Mononuclear cell (primary cell): ENCODE results near the gene DRAM2. TPM values are rescaled to one million over a fixed set of nuclear protein-coding genes. Genes with fewer than 3 reads are reported as not detected.
"Not testable (repeated sequence)": the region's sequence is repeated elsewhere in the genome, so short reads cannot be mapped to it uniquely, and the experiment has no call there.

Experiments
- H3K27me3 ChIP-seq: 2 replicates; pipeline ENCODE4 v1.6.0; 2011; ENCODE audit warnings: low read length, control low read depth; ENCODE audit not compliant: insufficient read depth
- H3K4me1 ChIP-seq: 2 replicates; pipeline ENCODE4 v1.5.1; 2011; ENCODE audit warnings: mild to moderate bottlenecking, low read length, control low read depth; ENCODE audit not compliant: insufficient read depth
- H3K4me3 ChIP-seq: 2 replicates; pipeline ENCODE4 v1.5.1; 2011; ENCODE audit warnings: mild to moderate bottlenecking, low read length, moderate library complexity
- H3K9me3 ChIP-seq: 2 replicates; pipeline ENCODE4 v1.5.1; 2011; ENCODE audit warnings: low read depth, mild to moderate bottlenecking, control low read depth, low read length
- total RNA-seq: library from RNA; depleted of rRNA; stranded (reverse); fragments of >200 nt; gene quantifications from one replicate; pipeline ENCODE4 v1.2.3, GENCODE V29; 2012

DRAM2 gene
- total RNA-seq, 1 donor: 89.8 TPM

GRCh38 chr1:111127923-111128643 lies 11.8 kb downstream of the DRAM2 start:
- H3K27me3 ChIP-seq: no peaks in the 10 kb centered on the region
- no peak overlapping the region for H3K4me3 ChIP-seq
- H3K9me3 ChIP-seq: no peaks in the 10 kb centered on the region
- peaks cover 44% of the 10 kb centered on the region for H3K4me1 ChIP-seq

GRCh38 chr1:111126354-111126753 lies 13.5 kb downstream of the DRAM2 start:
- Histone ChIP-seq H3K27me3 (no peaks in the 10 kb centered on the region), H3K4me1 (peaks cover 36% of the 10 kb centered on the region)

GRCh38 chr1:111116496-111116895 lies 23.4 kb downstream of the DRAM2 start:
- Histone ChIP-seq H3K4me3 (no peak overlapping the region), H3K4me1 (no peaks in the 10 kb centered on the region), H3K9me3 (no peaks in the 10 kb centered on the region), H3K27me3 (no peaks in the 10 kb centered on the region)

More at GRCh38 chr1:111126354-111126753, 13.5 kb downstream of the DRAM2 start:
- Histone ChIP-seq H3K4me3 (no peak overlapping the region), H3K9me3 (no peaks in the 10 kb centered on the region)

GRCh38 chr1:111110197-111110899 lies 29.5 kb downstream of the DRAM2 start:
- no peaks in the 10 kb centered on the region for H3K27me3 ChIP-seq
- no peak overlapping the region for H3K4me3 ChIP-seq

GRCh38 chr1:111104981-111105380 lies 34.9 kb downstream of the DRAM2 start:
- Histone ChIP-seq H3K27me3 (no peaks in the 10 kb centered on the region), H3K4me3 (no peak overlapping the region), H3K9me3 (peaks cover 14% of the 10 kb centered on the region), H3K4me1 (no peaks in the 10 kb centered on the region)

More at GRCh38 chr1:111110197-111110899, 29.5 kb downstream of the DRAM2 start:
- Histone ChIP-seq H3K4me1 (no peaks in the 10 kb centered on the region), H3K9me3 (peaks cover 14% of the 10 kb centered on the region)

DNA sequence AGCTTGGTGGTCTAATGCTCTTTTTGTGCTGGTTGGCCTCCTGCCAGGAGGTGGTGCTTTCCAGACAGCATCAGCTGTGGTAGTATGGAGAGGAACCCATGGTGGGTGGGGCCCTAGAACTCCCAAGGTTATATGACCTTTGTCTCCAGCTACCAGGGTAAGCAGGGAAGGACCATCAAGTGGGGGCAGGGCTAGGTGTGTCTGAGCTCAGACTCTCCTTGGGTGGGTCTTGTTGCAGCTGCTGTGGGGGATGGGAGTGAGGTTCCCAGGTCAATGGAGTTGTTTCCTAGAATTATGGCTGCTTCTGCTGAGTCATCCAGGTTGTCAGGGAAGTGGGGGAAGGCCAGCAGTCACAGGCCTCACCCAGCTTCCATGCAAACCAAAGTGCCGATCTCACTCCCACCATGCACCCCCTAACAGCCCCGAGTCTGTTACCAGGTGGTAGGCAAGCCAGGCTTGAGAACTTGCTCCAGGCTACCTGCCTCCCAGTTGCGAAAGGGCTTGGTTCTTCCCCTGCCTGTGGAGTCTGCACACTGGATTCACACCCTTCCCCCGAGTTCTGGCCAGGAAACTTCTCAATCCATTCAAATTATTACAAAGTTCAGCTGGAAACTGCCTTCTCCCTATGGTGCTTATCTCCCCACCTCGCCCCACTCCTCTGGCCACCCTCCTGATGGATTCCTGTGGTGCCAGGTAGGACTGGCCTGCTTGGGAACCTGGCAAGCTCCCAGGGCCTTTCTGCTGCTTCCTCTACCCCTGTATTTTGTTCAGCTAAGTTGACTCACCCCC lies 37.8 kb downstream of the DRAM2 start:
- no peak overlapping the region for H3K4me3 ChIP-seq
- H3K27me3 ChIP-seq: no peaks in the 10 kb centered on the region
- no peaks in the 10 kb centered on the region for H3K4me1 ChIP-seq
- peaks cover 8% of the 10 kb centered on the region for H3K9me3 ChIP-seq

- Histone ChIP-seq H3K4me3 (no peak overlapping the region), H3K27me3 (no peaks in the 10 kb centered on the region), H3K4me1 (no peaks in the 10 kb centered on the region), H3K9me3 (peaks cover 8% of the 10 kb centered on the region)
Measured at GRCh38 chr1:111099289-111099688, 40.6 kb downstream of the DRAM2 start.

GRCh38 chr1:111097356-111098099 lies 42.4 kb downstream of the DRAM2 start:
- Histone ChIP-seq H3K9me3 (peaks cover 8% of the 10 kb centered on the region), H3K4me1 (no peaks in the 10 kb centered on the region), H3K4me3 (no peak overlapping the region), H3K27me3 (no peaks in the 10 kb centered on the region)

DNA sequence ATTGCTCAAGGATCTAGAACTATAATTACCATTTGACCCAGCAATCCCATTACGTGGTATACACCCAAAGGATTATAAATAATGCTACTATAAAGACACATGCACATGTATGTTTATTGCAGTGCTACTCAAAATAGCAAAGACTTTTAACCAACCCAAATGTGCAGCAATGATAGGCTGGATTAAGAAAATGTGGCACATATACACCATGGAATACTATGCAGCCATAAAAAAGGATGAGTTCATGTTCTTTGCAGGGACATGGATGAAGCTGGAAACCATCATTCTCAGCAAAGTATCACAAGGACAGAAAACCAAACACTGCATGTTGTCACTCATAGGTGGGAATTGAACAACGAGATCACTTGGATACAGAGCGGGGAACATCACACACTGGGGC lies 44.5 kb downstream of the DRAM2 start:
- H3K4me1 ChIP-seq, H3K27me3 ChIP-seq, H3K9me3 ChIP-seq, H3K4me3 ChIP-seq: not testable (repeated sequence)

- H3K4me3 ChIP-seq: no peak overlapping the region
- no peaks in the 10 kb centered on the region for H3K4me1 ChIP-seq
- no peaks in the 10 kb centered on the region for H3K9me3 ChIP-seq
Measured at GRCh38 chr1:111089638-111090037, 50.3 kb downstream of the DRAM2 start.

DNA sequence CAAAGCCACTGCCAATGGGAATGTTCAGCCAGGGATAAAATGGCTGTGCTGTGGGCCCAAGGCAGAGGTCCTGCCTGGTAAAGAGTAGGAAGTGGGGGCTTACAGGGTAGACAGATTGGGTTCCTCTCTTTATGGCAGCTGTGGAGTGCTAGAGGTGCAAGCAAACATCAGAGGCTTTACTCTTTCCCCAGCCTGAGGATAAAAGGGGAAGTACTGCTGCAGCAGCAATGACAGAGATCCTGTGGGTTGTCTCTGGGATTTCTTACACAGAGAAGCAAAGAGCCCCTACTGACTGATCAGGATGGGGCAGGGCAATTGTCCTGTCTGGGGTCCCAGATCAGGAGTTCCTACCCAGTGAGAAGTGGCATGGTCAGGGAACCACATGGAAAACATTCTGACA lies 54.2 kb downstream of the DRAM2 start:
- peaks cover 12% of the 10 kb centered on the region for H3K27me3 ChIP-seq
- no peak overlapping the region for H3K4me3 ChIP-seq
- H3K4me1 ChIP-seq: no peaks in the 10 kb centered on the region
- H3K9me3 ChIP-seq: no peaks in the 10 kb centered on the region

More at GRCh38 chr1:111089638-111090037, 50.3 kb downstream of the DRAM2 start:
- H3K27me3 ChIP-seq: peaks cover 3% of the 10 kb centered on the region

GRCh38 chr1:111084999-111085398 lies 54.9 kb downstream of the DRAM2 start:
- no peak overlapping the region for H3K4me3 ChIP-seq
- H3K4me1 ChIP-seq: no peaks in the 10 kb centered on the region
- peaks cover 12% of the 10 kb centered on the region for H3K27me3 ChIP-seq
- H3K9me3 ChIP-seq: no peaks in the 10 kb centered on the region

DNA sequence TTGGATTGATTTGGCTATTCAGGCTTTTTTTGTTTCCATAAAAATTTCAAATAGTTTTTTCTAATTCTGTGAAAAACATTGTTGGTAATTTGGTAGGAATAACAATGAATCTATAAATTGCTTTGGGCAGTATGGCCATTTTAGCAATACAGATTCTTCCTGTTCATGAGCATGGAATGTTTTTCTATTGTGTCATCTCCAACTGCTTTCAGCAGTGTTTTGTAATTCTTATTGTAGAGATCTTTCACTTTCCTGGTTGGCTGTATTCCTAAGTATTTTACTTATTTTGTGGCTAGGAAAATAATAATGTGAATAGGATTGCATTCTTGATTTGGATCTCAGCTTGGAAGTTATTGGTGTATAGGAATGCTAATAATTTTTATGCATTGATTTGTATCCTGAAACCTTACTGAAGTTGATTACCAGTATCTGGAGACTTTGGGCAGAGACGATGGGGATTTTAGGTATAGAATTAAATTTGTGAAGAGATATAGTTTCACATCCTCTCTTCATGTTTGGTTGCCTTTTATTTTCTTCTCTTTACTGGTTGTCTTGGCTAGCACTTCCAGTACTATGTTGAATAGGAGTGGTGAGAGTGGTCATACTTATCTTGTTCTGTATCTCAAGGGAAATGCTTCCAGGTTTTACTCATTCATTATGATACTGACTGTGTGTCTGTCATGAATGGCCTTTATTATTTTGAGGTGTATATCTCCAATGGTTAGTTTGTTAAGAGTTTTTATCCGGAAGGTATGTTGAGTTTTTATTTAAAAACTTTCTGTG lies 57.3 kb downstream of the DRAM2 start:
- no peaks in the 10 kb centered on the region for H3K4me1 ChIP-seq
- no peak overlapping the region for H3K4me3 ChIP-seq
- no peaks in the 10 kb centered on the region for H3K9me3 ChIP-seq
- H3K27me3 ChIP-seq: peaks cover 9% of the 10 kb centered on the region

DNA sequence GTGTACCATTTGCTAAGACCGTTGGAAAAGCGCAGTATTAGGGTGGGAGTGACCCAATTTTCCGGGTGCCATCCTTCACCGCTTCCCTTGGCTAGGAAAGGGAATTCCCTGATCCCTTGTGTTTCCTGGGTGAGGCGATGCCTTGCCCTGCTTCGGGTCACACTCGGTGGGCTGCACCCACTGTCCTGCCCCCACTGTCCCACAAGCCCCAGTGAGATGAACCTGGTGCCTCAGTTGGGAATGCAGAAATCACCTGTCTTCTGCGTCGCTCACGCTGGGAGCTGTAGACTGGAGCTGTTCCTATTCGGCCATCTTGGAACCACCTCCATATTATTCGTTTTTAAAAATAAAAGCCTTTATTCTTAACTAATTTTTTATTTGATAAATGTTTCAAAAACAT lies 60.6 kb downstream of the DRAM2 start:
- not testable (repeated sequence) for H3K9me3 ChIP-seq

More for the DNA sequence above, 60.6 kb downstream of the DRAM2 start:
- H3K4me3 ChIP-seq, H3K4me1 ChIP-seq, H3K27me3 ChIP-seq: not testable (repeated sequence)
